Fibroblast of gingiva (primary cell): ENCODE results near the gene SLC39A7.

Experiments used
- DNase-seq: peaks from one replicate; pipeline ENCODE4 v3.0.0-alpha.2; 2011; ENCODE audit warnings: low read depth

Gene SLC39A7

GRCh38 chr6:33190504-33191107, 10.1 kb upstream of the SLC39A7 start:
- no peak for DNase-seq

- DNase-seq = no peak
Observed at GRCh38 chr6:33191383-33192104, 9.1 kb upstream of the SLC39A7 start.

DNA sequence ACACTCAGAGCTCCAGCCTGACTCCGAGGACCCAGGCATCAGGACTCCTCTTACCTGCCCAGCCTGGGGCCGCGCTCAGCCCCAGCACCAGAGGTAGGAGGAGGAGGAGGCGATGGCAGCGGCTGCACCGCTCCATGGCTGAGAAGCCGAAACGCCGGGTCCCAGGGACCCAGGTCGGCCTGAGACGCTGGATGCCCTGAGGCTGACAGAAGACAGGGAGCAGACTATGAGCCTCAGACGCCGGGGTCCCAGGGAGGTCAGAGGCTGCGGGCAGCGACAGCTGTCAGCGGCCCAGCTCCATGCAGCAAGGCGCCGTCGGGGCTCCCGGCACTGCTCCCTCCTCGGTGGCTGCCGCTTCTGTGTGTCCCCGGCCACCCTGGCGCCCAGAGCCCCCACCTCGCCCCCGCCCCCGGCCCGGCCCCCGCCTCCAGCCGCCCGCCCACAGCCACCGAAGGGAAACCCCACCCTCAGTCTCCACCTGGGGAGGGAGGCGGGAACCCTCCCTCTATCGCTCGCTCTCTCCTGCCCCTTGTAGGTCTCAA, 8.5 kb upstream of the SLC39A7 start, which contains the start of gene COL11A2:
TSS of gene COL11A2 (minus strand) at position 363 of the 542 bp plus-strand sequence. CDS start at position 136, 227 bp downstream.
- no peak for DNase-seq

DNA sequence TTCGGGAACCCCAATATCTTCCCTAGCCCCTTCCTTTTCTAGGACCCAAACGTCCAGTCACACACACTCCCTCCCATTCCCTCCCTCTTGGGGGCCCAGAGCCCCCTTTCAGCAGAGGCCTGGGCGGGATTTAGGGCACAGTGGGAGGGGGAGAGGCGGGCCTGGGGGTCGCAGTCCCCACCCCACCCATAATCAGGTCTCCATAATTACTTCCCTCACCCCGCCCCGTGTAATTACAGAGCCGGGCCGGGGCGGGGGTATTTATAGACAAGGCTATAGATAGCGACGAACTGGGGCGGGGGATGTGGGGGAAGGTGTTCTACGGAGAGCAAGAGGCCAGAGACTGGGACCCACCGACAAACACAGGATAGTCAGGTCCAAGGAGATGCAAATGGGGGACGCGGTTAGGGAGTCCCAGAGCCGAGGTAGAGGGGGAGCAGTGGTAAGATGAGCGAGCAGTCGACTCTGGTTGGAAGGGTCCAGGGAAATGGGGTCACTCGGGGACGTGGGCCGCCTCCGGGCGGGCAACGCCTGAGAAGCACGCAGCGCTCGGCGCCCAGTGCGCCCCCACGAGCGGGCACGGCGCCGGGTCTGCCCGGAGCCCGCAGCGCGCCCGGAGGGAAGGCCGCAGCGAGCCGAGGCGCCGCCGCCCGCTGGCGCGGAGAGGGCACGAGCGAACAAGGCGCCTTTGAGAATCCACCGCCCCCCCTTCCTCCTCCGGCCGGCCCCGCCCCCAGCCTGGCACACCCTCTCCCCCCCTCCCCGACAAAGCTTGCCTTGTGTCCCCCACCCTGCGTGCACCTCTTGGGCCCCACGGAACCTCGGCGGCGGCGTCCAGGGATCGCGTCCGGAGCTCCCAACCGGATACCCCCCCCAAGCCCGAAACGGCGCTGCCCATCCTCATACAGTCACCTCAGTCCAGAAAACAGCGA, 7.7 kb upstream of the SLC39A7 start:
- no peak for DNase-seq

DNA sequence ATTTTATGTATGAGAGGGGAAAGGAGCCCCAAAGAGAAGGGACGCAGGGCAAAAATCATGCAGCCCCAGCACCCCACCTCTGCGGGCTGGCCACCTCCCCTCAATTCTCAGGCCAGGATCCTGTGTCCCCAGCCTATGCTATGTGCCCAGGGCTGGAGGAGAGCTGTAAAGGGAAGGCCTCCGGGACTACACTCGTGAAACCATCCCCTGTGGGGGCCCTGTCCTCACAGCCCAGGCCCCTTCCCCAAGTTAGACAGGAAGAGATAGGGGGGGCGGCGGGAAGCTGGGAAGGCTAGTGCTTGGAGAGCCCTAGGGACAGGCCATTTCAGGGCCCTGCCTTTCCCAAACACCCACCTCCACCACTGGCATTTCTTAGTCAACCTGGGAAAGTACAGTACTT, 7.0 kb upstream of the SLC39A7 start:
- no peak for DNase-seq

DNA sequence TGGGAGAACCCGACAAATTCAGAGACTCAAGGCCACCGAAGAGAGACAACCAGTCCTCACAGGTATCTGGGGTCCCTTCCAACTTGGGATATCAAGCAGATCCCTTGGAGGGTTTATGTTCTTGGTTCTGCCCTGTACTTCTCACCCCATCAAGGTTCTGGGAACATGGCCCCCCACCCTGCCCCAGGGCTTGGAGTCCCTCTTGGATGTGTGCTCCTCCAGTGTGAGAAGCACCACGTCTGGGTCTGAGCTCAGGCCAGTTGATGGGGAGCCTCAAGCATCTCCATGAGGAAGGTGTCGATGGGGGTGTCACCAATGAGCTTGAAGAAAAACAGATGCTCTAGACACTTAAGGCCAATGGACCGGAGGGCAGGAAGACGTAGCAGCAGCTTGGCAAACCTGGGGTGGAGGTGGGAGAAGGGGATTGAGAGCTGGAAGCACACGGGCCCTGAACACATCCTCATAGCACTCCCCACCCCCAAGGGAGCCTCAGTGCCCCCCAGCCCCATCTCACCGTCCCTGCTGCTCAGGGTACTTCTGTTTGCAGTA, 6.2 kb upstream of the SLC39A7 start:
- DNase-seq = no peak

DNA sequence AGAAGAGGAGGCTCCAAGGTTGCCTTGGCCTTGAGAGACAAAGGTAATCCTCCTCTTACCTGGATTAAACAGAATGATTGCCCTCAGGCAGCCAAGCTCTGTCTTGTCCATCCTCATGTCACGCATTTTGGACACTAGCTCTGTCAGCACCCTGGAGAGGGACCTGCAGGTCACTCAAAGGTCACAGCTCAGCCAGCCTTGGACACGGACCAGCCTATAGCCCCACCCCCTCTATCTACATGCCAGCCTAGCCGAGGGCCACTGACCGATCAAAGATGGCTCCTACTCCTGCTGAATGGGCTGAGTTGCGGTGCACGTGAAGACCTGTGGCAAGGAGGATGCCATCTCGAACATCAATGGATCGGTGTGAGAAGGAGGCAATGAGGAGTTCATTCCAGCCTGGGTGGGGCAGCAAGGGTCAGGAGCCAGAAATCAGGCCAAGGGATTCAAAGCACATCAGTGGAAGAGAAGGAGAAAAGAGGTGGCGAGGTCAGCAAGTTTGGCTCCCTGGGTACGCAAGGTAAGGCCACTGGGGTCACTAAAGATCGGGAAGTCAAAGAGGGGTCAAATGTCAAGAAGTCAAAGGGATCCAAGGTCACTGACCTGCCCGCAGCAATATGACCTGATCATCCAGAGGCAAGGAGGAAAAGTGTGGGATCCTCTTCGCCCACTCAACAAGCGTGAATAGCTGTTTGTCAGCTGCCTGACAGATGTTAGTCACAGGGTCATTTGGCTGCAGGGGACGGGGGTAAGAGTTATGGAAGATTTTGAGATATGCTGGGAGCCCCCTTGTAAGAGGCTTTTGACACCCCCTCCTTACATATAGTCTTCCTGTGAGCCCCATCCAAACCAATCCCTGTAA, 5.1 kb upstream of the SLC39A7 start:
- no peak for DNase-seq

- DNase-seq = peak; percentile 54
Observed at GRCh38 chr6:33197431-33198048, 3.1 kb upstream of the SLC39A7 start.

DNA sequence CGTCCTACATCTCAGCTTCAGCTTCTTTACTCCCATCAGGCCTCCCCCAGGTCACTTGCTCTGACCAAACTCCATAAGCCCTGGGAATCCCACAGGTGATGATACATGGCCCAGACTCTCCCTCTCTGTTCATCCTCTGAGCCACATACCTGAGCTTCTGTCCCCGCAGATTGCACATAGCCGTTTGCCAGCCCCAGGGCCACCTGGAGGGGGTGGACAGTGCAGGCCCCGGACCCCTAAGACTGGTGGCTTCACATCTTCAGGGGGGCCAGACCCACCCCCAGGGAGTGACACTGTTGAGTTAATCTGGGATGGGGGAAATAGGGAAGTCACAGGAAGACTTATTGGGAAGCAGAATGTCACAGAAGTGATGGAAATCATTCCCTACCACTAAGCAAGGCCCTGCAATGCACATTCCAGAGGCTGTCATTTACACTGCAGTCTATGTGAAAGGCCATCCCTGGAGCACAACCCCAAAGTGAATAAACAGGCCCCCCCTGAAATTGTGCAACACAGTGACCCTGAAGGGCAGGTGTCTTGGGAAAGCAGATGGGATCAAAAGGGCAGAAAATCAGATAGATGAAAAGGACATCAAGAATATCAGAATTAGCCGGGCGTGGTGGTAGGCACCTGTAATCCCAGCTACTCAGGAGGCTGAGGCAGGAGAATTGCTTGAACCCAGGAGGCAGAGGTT, 2.4 kb upstream of the SLC39A7 start:
- no peak for DNase-seq

DNA sequence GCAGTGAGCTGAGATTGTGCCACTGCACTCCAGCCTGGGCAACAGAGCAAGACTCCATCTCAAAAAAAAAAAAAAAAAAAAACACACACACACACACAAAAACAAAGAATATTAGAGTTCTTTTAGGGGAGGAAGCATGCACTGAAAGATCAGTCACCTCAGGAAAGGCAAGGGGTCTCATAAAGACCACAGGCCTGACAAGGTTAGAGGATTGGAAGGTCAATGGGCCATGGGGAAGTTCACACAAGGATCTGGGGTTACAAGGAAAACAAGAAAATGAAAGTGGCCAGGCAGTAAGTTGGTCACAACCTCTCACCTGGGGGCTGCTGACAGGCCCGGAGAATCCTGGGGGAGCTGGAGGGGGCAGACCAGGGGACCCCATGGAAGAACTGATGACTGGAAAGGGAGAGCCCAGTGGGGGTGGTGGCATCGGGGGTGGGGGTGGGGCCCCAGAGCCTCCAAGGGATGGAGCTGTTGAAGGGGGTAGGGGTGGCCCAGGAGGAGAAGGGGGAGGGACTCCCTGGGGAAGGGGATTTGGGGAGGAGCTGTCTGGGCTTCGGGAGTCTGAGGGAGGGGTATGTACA, 1.7 kb upstream of the SLC39A7 start:
- DNase-seq = no peak

- peak; percentile 76 for DNase-seq
Observed at GRCh38 chr6:33199687-33200218, 914 bp upstream of the SLC39A7 start.

GRCh38 chr6:33201147-33201545, 479 bp downstream of the SLC39A7 start:
- no peak for DNase-seq

- no peak for DNase-seq
Observed at GRCh38 chr6:33201935-33202334, 1.3 kb downstream of the SLC39A7 start.

DNA sequence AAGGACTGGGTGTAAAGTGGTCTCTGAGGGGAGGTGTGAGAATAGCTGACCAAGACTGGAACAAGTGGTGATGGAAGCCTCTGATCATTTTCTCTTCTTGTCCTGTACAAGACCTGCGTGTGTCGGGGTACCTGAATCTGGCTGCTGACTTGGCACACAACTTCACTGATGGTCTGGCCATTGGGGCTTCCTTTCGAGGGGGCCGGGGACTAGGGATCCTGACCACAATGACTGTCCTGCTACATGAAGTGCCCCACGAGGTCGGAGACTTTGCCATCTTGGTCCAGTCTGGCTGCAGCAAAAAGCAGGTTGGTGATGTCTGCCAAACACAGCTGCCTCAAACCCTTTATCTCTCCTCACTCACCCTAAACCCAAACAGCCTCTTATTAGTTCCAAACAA, 2.1 kb downstream of the SLC39A7 start:
- DNase-seq = no peak

- DNase-seq = no peak
Observed at GRCh38 chr6:33203443-33204164, 2.9 kb downstream of the SLC39A7 start.

DNA sequence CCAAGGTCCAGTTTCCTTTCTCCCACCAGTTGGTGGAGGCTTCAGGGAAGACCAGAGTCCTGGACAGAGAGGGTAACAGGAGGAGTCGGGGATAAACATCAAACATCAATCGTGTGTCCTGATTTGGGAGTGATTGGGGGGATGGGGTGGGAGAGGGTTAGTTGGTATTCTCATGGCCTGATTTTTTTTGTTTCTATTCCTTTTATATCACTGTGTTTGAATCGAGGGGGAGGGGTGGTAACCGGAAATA, 3.4 kb downstream of the SLC39A7 start:
- no peak for DNase-seq

DNA sequence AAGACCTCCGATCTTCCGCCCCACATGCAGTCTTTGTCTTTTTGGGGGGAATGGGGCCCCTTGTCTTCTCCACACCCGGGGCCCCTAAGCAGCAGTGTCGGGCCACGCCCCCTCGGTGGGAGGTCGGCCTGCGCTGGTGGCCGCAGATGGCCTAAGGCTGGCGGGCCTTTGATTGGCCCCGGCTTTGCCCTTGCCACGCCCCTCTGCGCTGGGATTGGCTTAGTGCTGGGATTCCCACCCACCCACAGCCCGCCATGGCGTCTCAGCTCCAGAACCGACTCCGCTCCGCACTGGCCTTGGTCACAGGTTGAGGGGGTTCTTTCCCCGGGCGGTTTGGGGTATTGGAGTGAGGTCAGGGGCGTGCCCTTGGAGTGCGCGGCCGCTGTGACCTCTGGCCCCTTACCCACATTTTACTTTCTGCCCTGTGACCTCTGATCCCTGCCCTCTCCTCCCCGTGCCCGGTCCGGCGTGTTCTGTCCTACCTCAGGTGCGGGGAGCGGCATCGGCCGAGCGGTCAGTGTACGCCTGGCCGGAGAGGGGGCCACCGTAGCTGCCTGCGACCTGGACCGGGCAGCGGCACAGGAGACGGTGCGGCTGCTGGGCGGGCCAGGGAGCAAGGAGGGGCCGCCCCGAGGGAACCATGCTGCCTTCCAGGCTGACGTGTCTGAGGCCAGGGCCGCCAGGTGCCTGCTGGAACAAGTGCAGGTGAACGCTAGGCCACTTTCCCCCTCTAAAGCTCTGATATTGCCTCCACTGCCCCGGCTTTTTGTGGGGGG, 3.9 kb downstream of the SLC39A7 start, which contains the start of gene HSD17B8:
TSS of gene HSD17B8 (plus strand) at position 241 of the 776 bp plus-strand sequence. CDS start at position 255, 14 bp downstream.
- peak; percentile 88 for DNase-seq
